GM21576 (cell line): ENCODE data around the gene SGF29.
"Not testable (repeated sequence)": the region's sequence is repeated elsewhere in the genome, so short reads cannot be mapped to it uniquely, and the experiment has no call there.

ENCODE experiments used
- ATAC-seq: cut with Tn5 transposase; IDR thresholded peaks from one replicate; pipeline ENCODE4 v1.9.1; 2021; ENCODE audit warnings: mild to moderate bottlenecking, moderate library complexity; ENCODE audit not compliant: unreplicated experiment

SGF29 gene

DNA sequence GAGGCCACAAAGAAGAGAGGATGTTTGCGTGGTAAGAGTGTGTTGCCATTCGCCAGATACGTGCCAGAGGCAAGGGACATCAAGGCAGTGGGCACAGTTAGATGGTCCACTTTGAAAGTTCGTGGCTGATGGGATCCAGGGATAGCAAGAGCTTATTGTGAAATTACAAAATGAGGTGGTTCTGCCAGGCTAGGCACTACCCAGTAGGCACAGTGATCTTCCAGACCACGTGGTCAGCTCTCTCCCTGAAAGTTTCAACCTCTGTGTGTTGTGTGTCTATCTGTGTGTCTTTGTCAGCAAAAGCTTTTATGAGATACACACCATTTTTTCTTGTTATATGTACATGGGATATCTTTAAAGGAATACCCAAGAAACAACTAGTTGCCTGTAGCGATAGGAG is 9.5 kb downstream of the SGF29 start:
- no peak for ATAC-seq

DNA sequence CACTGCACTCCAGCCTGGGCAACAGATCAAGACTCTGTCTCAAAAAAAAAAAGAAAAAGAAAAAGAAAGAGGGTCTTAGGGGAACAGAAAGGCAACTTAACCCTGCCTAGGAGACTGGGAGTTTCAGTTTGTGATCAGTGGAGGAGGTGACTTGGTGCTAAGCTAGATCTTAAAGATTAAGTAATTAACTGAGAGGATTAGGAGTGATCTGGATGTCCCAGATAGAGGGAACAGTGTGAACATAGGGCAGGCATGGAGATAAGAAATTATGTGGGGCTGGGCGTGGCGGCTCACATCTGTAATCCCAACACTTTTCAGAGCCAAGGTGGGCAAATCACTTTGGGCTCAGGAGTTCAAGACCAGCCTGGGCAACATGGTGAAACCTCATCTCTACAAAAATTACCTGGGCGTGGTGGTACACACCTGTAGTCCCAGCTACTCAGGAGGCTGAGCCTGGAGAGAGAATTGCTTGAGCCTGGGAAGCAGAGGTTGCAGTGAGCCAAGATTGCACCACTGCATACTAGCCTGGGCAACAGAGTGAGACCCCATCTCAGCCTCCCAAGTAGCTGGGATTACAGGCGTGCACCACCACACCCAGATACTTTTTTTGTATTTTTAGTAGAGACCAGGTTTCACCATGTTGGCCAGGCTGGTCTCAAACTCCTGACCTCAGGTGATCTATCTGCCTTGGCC is 12.7 kb downstream of the SGF29 start:
- ATAC-seq = not testable (repeated sequence)

DNA sequence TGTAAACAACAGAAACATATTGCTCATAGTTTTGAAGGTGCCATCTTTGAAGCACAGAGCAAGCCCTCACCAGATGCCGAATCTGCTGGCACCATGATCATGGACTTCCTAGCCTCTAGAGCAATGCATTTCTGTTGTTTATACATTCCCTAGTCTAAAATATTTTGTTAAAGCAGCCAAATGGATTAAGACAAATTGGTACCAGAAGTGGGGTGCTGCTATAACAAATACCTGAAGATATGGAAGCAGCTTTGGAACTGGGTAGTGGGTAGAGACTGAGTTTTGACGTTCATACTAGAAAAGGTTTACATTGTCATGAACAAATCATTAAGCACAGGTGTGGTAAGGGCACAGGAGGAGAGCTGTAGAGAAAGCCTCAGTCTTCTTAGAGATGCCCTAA is 13.6 kb downstream of the SGF29 start:
- ATAC-seq = no peak

DNA sequence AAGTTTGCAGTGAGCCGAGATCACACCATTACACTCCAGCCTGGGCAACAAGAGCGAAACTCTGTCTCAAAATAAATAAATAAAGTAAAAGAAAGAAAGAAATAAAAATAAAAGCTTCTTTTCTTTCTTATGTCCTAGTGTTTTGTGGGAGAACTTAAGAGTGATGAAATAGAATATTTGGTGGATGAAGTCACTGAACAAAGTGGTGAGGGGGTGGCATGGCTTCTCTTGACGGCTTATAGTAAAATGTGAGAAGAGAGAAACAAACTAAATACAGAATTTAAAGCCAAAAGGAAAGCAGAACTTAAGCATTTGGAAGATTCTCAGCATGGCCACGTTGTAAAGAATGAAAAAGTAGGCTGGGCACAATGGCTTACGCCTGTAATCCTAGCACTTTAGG is 15.3 kb downstream of the SGF29 start:
- no peak for ATAC-seq

DNA sequence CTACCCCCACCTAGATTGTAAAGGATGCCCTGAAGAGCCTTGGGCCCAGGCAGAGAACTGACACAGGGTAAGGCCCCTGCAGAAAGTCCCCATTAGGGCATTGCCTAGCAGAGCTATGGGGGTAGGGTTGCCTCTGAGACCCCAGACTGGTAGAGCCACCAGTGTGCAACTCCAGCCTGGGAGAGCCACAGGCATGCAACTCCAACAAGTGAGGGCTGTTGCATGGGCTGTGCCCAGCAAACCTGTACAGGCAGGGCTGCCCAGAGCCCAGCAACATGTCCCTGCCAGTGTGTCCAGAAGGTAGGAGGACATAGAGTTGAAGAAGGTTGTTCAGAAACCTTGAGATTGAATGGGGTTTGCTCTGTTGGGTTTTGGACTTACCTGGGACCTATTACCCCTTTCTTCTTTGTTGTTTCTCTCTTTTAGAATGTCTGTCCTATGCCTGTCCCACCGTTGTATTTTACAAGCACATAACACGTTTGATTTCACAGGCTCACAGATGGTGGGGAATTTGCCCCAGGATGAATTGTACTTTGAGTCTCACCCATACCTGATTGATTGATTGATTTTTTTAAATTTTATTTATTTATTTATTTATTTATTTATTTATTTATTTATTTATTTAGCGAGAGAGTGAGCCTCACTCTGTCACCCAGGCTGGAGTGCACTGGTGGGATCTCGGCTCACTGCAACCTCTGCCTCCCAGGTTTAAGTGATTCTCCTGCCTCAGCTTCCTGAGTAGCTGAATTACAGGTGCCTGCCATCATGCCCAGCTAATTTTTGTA is 16.4 kb downstream of the SGF29 start:
- ATAC-seq = no peak

DNA sequence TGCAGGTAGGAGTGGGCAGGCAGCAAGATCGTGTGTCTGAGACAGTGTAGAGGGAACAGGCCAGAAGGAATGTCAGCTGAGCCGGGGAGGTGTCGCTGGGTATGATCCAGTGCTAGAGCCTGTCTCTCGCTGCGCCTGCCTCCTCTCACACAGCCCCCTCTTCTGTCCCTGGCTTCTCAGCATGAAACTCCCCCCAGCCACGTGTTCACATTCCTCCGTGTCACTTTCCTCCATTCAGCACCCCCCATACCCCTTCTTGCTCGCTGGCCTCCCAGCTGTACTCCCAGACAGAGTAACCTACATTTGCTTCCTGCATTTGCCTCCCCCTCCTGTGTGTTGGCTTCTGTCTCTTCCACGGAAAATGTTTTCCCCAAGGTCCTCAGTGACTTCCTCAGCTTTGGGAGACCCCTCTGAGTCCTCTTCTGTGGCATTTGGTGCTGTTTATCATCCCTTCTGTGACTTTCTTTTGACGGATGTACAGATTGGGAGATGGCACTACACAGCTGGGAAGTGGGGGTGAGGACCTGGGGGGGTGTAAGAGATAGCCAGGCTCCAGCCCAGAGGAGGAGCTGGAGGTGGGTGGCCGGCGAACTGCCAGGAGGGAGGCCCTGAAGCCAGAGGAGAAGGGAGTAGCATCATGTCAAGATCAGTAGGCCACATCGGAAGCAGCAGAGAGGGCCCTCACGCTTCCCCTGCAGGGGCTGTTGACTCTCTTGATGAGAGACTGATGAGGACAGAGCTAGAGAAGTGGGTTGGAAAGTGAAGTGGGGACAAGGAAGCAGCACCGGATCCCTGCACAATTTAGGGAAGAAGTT is 19.2 kb downstream of the SGF29 start:
- no peak for ATAC-seq

DNA sequence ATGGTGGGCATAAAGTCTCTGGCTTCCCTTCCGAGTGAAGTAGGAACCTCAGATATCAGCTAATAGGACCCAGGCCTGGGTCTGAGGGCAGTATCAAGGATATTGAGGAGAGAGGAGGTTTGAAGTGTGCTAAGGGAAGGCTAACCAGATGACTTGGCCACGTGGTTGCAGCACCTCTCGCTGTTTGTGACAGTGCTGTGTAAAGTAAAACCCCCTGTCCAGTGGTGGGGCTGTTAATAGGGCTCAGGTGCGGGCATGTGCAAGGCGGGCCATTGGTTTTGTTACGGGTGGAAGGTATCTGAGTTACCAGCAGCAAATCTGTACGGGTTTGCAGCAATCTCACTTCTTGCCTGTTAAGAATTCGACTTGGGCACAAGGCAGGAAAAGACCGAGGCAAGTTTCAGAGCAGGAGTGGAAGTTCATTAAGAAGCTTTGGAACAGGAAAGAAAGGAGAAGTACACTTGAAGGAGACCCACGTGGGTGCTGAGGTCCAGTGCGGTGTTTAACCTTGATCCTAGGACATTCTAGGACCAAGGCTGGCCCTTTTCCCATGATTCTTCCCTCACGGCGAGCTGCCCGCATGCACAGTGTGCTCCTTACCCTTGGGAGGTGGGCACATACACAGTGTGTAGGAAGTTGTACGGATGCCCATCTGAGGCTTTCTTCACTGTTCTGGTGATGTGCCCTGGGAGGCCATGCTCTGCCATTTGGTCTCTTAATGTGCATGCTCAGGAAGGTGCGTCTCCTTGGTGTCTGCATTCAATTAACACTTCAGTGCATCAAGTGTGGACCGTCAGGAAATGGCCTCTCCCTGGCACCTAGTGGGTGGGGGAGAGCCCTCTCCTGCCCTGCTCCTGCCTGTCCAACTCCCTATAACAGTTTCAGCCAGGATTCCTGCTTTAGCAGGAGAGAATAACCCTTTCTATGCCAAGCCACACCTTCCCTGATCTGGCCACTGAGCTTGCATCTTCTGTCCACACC is 20.3 kb downstream of the SGF29 start:
- no peak for ATAC-seq

DNA sequence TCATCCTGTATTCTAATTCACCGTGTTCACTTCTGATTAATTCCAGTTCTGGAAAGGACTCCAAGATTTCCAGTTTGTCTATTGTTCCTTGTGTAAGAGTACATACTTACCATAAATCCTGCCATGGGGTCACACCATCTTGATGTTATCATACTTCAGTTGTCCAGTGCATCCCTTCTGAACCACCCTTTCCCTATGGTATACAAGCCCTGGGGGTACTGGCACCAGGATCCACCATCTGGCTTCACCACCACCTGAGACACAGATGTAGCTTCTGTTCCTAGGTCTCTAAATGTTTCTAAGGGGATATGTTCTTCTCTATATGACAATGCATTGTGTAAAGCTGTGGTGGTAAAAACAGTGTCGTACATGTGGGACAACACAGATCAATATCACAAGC is 21.2 kb downstream of the SGF29 start:
- ATAC-seq = no peak

DNA sequence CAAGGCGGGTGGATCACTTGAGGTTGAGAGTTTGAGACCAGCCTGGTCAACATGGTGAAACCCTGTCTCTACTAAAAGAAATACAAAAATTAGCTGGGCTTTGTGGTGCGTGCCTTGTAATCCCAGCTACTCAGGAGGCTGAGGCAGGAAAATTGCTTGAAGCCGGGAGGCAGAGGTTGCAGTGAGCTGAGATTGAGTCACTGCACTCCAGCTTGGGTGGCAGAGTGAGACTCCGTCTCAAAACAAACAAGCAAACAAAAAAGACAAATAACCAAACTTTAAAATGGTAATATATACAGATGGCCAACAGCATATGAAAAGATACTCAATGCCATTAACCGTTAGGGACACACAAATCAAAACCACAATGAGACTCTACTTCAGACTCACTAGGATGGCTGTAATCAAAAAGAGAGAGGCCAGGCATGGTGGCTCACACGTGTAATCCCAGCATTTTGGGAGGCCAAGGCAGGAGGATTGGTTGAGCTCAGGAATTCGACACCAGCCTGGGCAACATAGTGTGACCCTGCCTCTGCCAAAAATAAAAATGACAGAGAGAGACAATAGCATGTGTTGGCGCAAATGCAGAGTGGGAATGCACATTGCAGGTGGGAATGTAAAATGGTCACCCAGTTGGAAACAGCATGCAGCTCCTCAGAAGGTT is 21.9 kb downstream of the SGF29 start:
- ATAC-seq = no peak

DNA sequence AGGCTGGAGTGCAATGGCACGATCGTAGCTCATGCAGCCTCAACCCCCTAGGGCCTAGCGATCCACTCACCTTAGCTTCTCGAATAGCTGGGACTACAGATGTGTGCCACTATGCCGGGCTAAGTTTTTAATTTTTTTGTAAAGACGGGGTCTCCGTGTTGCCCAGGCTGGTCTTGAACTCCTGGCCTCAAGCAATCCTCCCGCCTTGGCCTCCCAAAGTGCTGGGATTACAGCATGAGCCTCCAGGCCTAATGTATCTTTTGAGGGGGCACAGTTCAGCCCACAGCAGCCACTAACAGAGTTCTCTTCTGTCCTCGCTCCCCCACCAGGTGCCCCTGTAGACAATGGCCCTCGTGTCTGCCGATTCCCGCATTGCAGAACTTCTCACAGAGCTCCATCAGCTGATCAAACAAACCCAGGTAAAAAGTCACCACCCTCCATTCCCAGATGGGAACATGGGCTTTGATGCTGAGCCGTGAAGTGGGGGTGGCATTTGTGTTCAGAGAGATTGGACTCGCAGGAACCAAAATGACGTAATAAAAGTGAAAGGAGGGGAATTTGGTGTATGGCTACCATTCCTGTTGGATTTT is 27.1 kb downstream of the SGF29 start:
- ATAC-seq = no peak

DNA sequence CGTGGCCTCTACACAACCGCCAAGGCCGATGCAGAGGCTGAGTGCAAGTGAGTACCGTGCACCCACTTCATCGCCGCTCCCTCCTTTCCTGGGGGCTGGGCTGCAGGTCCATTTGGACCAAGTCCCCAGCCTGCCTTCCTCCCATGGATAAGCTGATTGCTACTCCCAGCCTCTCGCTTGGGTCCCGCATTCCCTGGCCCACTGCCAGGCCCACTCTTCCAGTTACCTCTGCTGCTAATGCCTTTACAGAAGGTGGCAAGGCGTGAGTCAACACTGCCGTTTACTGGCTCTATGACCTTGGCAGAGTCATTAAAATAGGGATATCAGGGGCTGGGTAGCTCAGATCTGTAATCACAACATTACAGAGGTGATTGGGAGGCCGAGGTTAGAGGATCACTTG is 32.0 kb downstream of the SGF29 start:
- no peak for ATAC-seq

DNA sequence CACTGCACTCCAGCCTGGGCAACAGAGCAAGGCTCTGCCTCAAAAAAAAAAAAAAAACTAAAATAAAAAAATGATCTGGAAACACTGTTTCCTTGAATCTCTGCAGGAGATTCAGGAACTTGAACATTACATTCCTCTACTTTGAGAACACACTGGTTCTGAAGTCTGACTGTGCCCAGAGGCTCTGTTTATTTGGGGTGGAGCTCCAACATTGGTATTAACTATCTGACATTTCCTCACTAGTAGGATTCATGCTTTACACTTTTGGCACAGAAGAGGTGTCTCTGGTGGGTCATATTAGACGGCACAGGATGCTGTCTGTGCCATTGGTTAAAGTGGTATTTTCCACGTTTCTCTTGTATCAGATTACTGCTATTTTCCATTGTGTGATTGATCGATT is 32.7 kb downstream of the SGF29 start:
- no peak for ATAC-seq

DNA sequence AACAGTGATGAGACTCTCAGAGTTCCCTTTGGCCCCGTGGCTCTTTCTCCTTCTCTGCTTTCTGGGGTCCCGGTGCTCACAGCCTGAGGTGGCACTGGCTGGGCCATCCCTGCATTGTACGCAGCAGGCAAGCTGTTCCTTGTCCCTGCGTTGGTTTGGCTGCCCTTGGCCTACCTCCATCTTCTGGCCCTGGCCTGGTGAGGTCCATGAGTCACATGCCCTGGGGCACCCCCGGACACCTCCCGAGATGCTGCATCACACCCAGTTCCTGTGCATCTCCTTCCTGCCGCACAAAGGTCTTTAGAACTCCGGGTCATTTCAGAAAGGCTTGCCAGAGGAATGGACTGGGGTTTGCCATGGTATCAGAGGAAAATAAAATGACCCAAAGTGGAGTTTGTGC is 33.7 kb downstream of the SGF29 start:
- ATAC-seq = no peak

DNA sequence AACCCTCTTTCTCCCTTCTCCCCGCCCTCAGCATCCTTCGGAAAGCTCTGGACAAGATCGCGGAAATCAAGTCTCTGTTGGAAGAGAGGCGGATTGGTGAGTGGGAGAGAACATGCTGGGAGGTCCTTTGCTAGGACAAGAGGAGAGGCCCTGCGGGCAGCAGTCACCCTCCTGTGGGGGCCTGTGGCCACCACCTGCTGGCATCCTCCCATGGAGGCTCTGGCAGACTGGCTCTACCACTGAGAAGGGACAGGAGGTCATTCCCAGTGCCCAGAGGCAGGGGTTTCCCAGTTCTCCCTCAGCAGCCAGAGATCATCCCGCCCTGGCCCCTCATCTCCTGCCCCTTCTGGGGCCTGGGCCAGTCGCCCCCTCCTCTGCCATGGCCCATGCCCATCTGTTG is 35.3 kb downstream of the SGF29 start:
- no peak for ATAC-seq

DNA sequence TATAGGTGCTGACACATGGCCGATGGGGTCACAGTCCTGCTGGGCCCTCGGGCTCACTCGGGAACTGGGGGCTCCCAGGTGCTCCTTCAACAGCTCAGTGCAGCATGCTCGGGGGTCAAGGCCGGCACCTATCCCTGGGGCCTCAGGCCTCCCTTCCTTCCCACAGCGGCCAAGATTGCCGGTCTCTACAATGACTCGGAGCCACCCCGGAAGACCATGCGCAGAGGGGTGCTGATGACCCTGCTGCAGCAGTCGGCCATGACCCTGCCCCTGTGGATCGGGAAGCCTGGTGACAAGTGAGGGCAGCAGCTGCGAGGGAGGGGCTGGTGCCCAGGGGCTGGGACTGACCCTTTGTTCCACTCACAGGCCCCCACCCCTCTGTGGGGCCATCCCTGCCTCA is 36.2 kb downstream of the SGF29 start:
- ATAC-seq = no peak

DNA sequence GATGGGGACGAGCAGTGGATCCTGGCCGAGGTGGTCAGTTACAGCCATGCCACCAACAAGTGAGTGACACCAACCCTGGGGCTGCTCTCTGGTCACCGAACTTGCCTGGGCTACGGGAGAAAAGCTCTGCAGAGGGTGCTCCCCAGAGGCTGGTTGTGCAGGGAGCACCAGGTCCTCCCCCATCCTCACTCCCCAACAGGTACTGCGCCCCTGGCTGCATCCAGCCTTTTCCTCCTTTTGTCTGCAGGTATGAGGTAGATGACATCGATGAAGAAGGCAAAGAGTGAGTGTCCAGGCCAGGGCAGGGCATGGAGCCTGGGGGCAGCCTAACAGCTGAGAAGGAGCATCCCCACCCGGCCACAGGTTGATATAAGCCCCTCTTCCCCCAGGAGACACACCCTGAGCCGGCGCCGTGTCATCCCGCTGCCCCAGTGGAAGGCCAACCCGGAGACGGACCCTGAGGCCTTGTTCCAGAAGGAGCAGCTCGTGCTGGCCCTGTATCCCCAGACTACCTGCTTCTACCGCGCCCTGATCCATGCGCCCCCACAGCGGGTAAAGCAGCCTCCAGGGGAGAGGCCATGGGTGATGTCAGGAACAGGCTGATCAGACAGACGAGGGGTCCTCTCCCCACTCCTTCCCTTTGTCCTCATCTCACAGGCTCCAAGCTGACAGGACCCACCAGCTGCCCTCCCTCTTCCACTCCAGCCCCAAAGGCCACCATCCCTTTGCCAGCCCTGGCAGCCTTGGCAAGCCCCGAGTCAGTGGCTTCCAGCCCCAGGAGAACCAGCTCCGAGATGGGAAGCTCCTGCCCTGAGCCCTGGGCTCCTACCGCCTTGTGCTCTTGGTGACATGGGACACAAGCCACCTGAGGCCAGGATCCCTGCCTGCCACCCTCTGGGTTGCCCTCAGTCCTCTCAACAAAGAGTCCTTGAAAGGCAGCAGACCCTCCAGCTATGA is 36.9 kb downstream of the SGF29 start:
- no peak for ATAC-seq

DNA sequence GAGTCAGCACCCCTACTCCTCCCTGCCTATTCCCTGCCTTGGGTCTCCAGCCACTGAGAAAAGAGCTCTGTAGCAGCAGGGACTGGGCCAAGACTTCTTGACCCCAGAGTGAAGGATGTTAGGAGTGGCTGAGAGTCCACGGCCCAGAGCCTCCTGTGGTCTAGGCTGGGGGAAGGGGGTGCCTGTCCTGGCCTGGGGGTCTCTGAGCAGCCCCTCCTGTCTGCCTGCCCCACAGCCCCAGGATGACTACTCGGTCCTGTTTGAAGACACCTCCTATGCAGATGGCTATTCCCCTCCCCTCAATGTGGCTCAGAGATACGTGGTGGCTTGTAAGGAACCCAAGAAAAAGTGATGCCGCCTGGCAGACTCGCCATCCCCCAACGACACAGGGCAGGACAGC is 37.6 kb downstream of the SGF29 start:
- no peak for ATAC-seq

DNA sequence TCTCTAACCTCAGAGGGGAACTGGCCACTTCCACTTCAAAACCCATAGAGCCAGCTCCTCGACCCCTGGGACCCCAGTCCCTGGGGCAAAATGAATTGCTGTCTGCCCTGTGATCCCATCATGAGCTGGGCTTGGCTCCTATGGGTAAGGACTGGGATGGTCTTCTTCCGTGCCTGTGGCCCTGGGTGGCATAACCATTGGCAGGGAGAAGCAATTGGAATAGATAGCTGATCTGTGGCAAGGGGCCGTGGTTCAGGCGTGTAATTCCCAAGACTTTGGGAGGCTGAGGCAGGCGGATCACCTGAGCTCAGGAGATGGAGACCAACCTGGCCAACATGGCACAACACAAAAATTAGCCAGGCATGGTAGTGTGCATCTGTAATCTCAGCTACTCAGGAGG is 38.8 kb downstream of the SGF29 start:
- no peak for ATAC-seq
